Tongue (tissue), 2 donors: ENCODE measurements around the gene EVI5L. TPM values are rescaled to one million over a fixed set of nuclear protein-coding genes. Genes with fewer than 3 reads are reported as not detected.
A peak's percentile ranks its signal among the peaks of the same experiment; 100 is the strongest.
"Not testable (repeated sequence)": the region's sequence is repeated elsewhere in the genome, so short reads cannot be mapped to it uniquely, and the experiment has no call there.

ENCODE experiments used
- DNase-seq: peaks from one replicate; pipeline ENCODE4 v3.0.0-alpha.2; 2015
- total RNA-seq: library from RNA; depleted of rRNA; stranded (reverse); fragments of >200 nt; gene quantifications from one replicate; pipeline ENCODE4 v1.2.3, GENCODE V29; 2014

Gene EVI5L
- total RNA-seq, 1 donor from 2014 or later, result 16.0 TPM

- DNase-seq, result no peak
Measured at GRCh38 chr19:7872306-7873204, 42.5 kb downstream of the EVI5L start.

- DNase-seq, result no peak
Measured at GRCh38 chr19:7873304-7874075, 43.5 kb downstream of the EVI5L start.

GRCh38 chr19:7874076-7874896 is 44.3 kb downstream of the EVI5L start, which contains the start of gene PRR36:
TSS of gene PRR36 (minus strand) at chr19:7874390. CDS start at chr19:7873689, 701 bp downstream.
- DNase-seq, result peak; percentile 57

- DNase-seq, result no peak
Measured at GRCh38 chr19:7874897-7875273, 44.9 kb downstream of the EVI5L start.

GRCh38 chr19:7877249-7877836 is 47.3 kb downstream of the EVI5L start:
- no peak for DNase-seq

- DNase-seq, result peak; percentile 80
Measured at GRCh38 chr19:7879111-7879807, 49.2 kb downstream of the EVI5L start.

- peak; percentile 61 for DNase-seq
Measured at GRCh38 chr19:7879836-7880235, 49.8 kb downstream of the EVI5L start.

- no peak for DNase-seq
Measured at GRCh38 chr19:7881910-7882309, 51.9 kb downstream of the EVI5L start.

- DNase-seq, result no peak
Measured at GRCh38 chr19:7883105-7883504, 53.1 kb downstream of the EVI5L start.

GRCh38 chr19:7883796-7884570 is 54.0 kb downstream of the EVI5L start:
- DNase-seq, result no peak

GRCh38 chr19:7885818-7886217 is 55.8 kb downstream of the EVI5L start:
- DNase-seq, result peak; percentile 22

GRCh38 chr19:7887408-7888144 is 57.6 kb downstream of the EVI5L start:
- no peak for DNase-seq

GRCh38 chr19:7888145-7888825 is 58.3 kb downstream of the EVI5L start, which contains the start of gene LRRC8E:
TSS of gene LRRC8E (plus strand) at chr19:7888510. CDS start at chr19:7895604, 7,094 bp downstream.
- peak; percentile 36 for DNase-seq

GRCh38 chr19:7888826-7889217 is 58.8 kb downstream of the EVI5L start:
- no peak for DNase-seq

- not testable (repeated sequence) for DNase-seq
Measured at GRCh38 chr19:7893362-7894101, 63.5 kb downstream of the EVI5L start.

- DNase-seq, result no peak
Measured at GRCh38 chr19:7894612-7895309, 64.7 kb downstream of the EVI5L start.

GRCh38 chr19:7895565-7895964 is 65.5 kb downstream of the EVI5L start:
- no peak for DNase-seq

GRCh38 chr19:7897292-7897691 is 67.3 kb downstream of the EVI5L start:
- DNase-seq, result no peak
